ENCODE measurements around the gene CABYR. TPM values are rescaled to one million over a fixed set of nuclear protein-coding genes. Genes with fewer than 3 reads are reported as not detected.

The CABYR gene
- total RNA-seq, 1 experiment from 2014 or later: 19.3 TPM

DNA sequence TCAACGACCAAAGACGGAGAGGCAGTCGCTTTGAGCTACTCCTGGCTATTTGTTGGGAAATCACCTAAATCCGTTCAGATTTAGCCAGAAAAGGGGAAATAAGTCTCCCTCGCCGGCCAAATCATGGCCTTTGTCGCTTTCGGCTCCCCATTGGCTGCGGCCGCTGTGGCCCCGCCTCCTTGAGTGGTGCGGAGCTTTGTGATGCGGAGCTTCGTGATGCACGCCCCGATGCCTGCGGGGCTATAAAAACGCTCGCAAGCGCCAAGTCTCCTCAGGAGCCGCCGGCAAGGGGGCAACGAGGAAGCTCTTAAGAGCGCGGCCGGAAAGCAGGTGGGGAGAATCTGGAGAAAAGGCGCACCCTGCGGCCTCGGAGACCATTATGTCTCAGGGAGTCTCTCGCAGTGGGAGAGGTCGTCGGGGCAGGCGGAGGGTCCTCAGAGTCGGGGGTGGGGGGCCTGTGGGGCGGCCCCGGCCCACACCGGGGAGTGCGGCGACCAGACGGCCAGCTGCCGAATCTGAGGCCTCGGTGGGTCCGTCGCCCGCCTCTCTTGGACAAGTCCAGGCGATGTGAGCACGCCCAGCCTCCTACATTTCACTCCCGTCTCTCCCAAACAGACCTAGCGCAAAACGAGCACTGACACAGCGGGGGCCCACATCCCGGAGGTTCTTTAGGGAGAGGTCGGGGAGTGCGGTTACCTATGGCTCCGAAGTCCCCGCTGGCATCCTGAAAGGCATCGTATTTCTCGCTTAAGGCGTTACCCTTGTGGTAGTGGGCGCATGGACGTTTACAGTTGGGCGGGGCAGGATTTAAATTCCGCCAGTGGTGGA is at the start of gene CABYR (continued):
- TF ChIP-seq, protein P1, sequence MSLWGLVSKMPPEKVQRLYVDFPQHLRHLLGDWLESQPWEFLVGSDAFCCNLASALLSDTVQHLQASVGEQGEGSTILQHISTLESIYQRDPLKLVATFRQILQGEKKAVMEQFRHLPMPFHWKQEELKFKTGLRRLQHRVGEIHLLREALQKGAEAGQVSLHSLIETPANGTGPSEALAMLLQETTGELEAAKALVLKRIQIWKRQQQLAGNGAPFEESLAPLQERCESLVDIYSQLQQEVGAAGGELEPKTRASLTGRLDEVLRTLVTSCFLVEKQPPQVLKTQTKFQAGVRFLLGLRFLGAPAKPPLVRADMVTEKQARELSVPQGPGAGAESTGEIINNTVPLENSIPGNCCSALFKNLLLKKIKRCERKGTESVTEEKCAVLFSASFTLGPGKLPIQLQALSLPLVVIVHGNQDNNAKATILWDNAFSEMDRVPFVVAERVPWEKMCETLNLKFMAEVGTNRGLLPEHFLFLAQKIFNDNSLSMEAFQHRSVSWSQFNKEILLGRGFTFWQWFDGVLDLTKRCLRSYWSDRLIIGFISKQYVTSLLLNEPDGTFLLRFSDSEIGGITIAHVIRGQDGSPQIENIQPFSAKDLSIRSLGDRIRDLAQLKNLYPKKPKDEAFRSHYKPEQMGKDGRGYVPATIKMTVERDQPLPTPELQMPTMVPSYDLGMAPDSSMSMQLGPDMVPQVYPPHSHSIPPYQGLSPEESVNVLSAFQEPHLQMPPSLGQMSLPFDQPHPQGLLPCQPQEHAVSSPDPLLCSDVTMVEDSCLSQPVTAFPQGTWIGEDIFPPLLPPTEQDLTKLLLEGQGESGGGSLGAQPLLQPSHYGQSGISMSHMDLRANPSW (CRISPR knock-in tag; conservative IDR thresholded peaks at IDR 0.05; ENCODE audit: low read depth): no peak
- TF ChIP-seq ZNF232 (CRISPR knock-in tag; IDR thresholded peaks at IDR 0.05) (0 out of 2 replicates have a peak, but pooled peaks have one; percentile 17), SMAD3 (CRISPR knock-in tag; IDR thresholded peaks at IDR 0.05; ENCODE audit: borderline replicate concordance) (no peak), ESRRA (CRISPR knock-in tag; IDR thresholded peaks at IDR 0.05; ENCODE audit: borderline replicate concordance) (no peak), SP1 (CRISPR knock-in tag; conservative IDR thresholded peaks at IDR 0.05) (0 out of 2 replicates have a peak, but pooled peaks have one; percentile 54)

GRCh38 chr18:24089076-24089475 is 49.8 kb upstream of the CABYR start:
- Mint-ChIP-seq H3K4me3 (no peak overlapping the region), H3K9me3 (no peaks in the 10 kb centered on the region), H3K27me3 (ENCODE audit: low read depth) (no peaks in the 10 kb centered on the region), H3K4me1 (no peaks in the 10 kb centered on the region), H3K27ac (no peak overlapping the region), H3K36me3 (peaks cover 18% of the 10 kb centered on the region)
- ATAC-seq (no peak), DNase-seq (ENCODE audit: low spot score) (no peak)
- TF ChIP-seq ZMAT4 (CRISPR knock-in tag; IDR thresholded peaks at IDR 0.05) (no peak), ZNF317 (CRISPR knock-in tag; IDR thresholded peaks at IDR 0.05; ENCODE audit: borderline replicate concordance, low read depth) (no peak), ZBTB21 (CRISPR knock-in tag; IDR thresholded peaks at IDR 0.05; ENCODE audit: borderline replicate concordance) (no peak), MLX (CRISPR knock-in tag; IDR thresholded peaks at IDR 0.05) (no peak), GABPB1 (CRISPR knock-in tag; IDR thresholded peaks at IDR 0.05) (no peak), ZNF671 (CRISPR knock-in tag; IDR thresholded peaks at IDR 0.05) (no peak)
- TF ChIP-seq, protein P2, sequence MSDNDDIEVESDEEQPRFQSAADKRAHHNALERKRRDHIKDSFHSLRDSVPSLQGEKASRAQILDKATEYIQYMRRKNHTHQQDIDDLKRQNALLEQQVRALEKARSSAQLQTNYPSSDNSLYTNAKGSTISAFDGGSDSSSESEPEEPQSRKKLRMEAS (CRISPR knock-in tag; IDR thresholded peaks at IDR 0.05): no peak
- ChIA-PET CTCF (no interaction called here), POLR2A (no interaction called here)

GRCh38 chr18:24089515-24090337 is 49.1 kb upstream of the CABYR start:
- POLR2A ChIA-PET: no interaction called here
- CTCF ChIA-PET: no interaction called here
- no peaks in the 10 kb centered on the region for H3K27me3 Mint-ChIP-seq (ENCODE audit: low read depth)
- no peaks in the 10 kb centered on the region for H3K9me3 Mint-ChIP-seq
- H3K27ac Mint-ChIP-seq: no peak overlapping the region
- no peaks in the 10 kb centered on the region for H3K4me1 Mint-ChIP-seq
- no peak for TF ChIP-seq ATF2 (CRISPR knock-in tag; IDR thresholded peaks at IDR 0.05; ENCODE audit: borderline replicate concordance, low read depth)
- TF ChIP-seq, protein P3, sequence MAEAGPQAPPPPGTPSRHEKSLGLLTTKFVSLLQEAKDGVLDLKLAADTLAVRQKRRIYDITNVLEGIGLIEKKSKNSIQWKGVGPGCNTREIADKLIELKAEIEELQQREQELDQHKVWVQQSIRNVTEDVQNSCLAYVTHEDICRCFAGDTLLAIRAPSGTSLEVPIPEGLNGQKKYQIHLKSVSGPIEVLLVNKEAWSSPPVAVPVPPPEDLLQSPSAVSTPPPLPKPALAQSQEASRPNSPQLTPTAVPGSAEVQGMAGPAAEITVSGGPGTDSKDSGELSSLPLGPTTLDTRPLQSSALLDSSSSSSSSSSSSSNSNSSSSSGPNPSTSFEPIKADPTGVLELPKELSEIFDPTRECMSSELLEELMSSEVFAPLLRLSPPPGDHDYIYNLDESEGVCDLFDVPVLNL (CRISPR knock-in tag; IDR thresholded peaks at IDR 0.05; ENCODE audit: borderline replicate concordance, low read depth): no peak
- ATAC-seq (no peak), DNase-seq (ENCODE audit: low spot score) (no peak)
- no peak overlapping the region for H3K4me3 Mint-ChIP-seq
- peaks cover 18% of the 10 kb centered on the region for H3K36me3 Mint-ChIP-seq
